ENCODE data around the gene LYZ.

DNA sequence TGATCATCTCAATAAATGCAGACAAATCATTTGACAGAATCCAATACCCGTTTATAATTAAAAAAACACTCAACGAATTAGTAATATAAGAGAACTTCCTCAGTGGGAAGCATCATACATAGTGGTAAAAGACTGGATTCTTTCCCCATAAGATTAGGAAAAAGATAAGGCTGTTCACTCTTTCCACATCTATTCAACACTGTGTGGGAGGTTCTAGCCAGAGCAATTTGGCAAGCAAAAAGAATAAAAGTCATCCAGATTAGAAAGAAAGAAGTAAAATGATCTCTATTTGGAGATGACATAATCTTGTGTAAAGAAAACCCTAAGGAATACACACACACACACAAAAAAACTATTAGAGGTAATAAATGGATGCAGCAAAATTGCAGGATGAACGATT, 49.8 kb downstream of the LYZ start:
- TF ChIP-seq ELF4 (IDR thresholded peaks at IDR 0.05) (no peak), SUZ12 (IDR thresholded peaks at IDR 0.05) (no peak), BHLHE40 (IDR thresholded peaks at IDR 0.05; ENCODE audit: borderline replicate concordance) (no peak), FOXK2 (IDR thresholded peaks at IDR 0.05) (no peak), HDGF (IDR thresholded peaks at IDR 0.05; ENCODE audit: borderline replicate concordance) (no peak), ARNT (IDR thresholded peaks at IDR 0.05) (no peak), LEF1 (IDR thresholded peaks at IDR 0.05; ENCODE audit: borderline replicate concordance) (no peak), FOXM1 (IDR thresholded peaks at IDR 0.05; ENCODE audit: borderline replicate concordance) (no peak), SP1 (IDR thresholded peaks at IDR 0.05) (no peak)
